Astrocyte of the spinal cord (primary cell): ENCODE results near the gene EPS8.

Experiments
- DNase-seq: peaks from one replicate; pipeline ENCODE4 v3.0.0; 2011; ENCODE audit warnings: low read depth, low spot score
- H3K4me3 ChIP-seq: 2 replicates; pipeline ENCODE4 v1.5.1; 2011; ENCODE audit warnings: low read depth, mild to moderate bottlenecking, low read length, moderate library complexity
- CTCF ChIP-seq: IDR thresholded peaks from 2 replicates; pipeline ENCODE4 v1.5.1; 2012; ENCODE audit warnings: low read depth, mild to moderate bottlenecking, low read length, inconsistent platforms
- in situ Hi-C: cut with HindIII; loops from 2 replicates; pipeline ENCODE4 v1.10.0; 2017; ENCODE audit warnings: low sequenced_read_pairs

The EPS8 gene

GRCh38 chr12:15584366-15585041 lies 204.7 kb downstream of the EPS8 start:
- no peak overlapping the region for H3K4me3 ChIP-seq
- TF ChIP-seq CTCF: peak; percentile 77
- in situ Hi-C loops: no loop called here
- peak; percentile 72 for DNase-seq

- in situ Hi-C loops: no loop called here
- H3K4me3 ChIP-seq: no peak overlapping the region
- DNase-seq: no peak
- no peak for TF ChIP-seq CTCF
Observed at GRCh38 chr12:15583804-15584203, 205.4 kb downstream of the EPS8 start.

GRCh38 chr12:15581006-15581405 lies 208.2 kb downstream of the EPS8 start:
- DNase-seq: peak; percentile 22
- TF ChIP-seq CTCF: no peak
- in situ Hi-C loops: no loop called here
- H3K4me3 ChIP-seq: no peak overlapping the region

GRCh38 chr12:15580431-15580830 lies 208.8 kb downstream of the EPS8 start:
- no peak overlapping the region for H3K4me3 ChIP-seq
- no peak for TF ChIP-seq CTCF
- no peak for DNase-seq
- in situ Hi-C loops: no loop called here

GRCh38 chr12:15575671-15576541 lies 213.3 kb downstream of the EPS8 start:
- TF ChIP-seq CTCF: no peak
- no peak overlapping the region for H3K4me3 ChIP-seq
- in situ Hi-C loops: no loop called here
- no peak for DNase-seq

GRCh38 chr12:15574353-15574752 lies 214.8 kb downstream of the EPS8 start:
- in situ Hi-C loops: no loop called here
- no peak overlapping the region for H3K4me3 ChIP-seq
- DNase-seq: no peak
- no peak for TF ChIP-seq CTCF
